ENCODE data around the gene MRPL36. TPM values are rescaled to one million over a fixed set of nuclear protein-coding genes. Genes with fewer than 3 reads are reported as not detected.
"Not testable (repeated sequence)": the region's sequence is repeated elsewhere in the genome, so short reads cannot be mapped to it uniquely, and the experiment has no call there.

MRPL36 gene
- total RNA-seq, 1 donor from 2014 or later, result 65.5 TPM

DNA sequence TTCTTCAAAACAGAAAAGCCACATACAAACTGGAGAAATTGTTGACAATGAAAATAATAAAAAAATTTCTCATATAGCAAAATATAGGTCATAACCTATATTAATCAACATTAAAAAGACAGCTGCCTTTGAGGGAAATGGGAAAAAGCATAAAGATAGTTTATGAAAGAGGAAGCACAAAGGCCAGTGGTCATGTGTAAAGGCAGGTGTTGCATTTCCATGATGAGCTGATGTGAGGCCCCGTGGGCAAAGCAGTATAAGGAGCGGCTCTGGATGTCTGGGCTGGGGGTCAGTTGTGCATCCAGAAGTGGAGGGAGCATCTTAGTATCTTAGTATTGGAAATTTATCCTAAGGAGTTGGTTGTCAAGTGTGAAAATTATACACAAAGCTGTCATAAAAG lies 19.8 kb upstream of the MRPL36 start:
- ATAC-seq (ENCODE audit: poor library complexity) (no peak), DNase-seq (no peak)
- intact Hi-C loops (cut with DNase I), result no loop called here

DNA sequence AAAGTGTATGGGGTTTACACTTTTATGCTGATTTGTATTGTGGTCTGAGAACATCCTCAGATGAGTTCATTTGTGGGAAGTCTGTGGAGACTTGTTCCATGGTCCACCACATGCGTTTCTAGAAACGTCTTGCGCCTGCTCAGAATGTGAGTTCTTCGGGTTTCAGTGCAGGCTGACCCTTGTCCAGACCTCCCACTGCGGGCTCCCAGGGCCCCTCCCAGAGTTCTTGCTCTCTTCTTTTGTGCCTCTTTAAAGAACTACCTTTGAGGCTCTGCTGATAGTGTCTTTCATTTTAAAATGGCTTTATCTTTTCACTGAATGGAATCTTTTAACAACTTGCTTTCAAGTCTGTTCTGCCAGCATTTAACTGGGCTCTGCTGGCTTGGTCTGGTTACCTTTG lies 19.1 kb upstream of the MRPL36 start:
- DNase-seq (no peak), ATAC-seq (ENCODE audit: poor library complexity) (no peak)
- intact Hi-C loops (cut with DNase I), result no loop called here

DNA sequence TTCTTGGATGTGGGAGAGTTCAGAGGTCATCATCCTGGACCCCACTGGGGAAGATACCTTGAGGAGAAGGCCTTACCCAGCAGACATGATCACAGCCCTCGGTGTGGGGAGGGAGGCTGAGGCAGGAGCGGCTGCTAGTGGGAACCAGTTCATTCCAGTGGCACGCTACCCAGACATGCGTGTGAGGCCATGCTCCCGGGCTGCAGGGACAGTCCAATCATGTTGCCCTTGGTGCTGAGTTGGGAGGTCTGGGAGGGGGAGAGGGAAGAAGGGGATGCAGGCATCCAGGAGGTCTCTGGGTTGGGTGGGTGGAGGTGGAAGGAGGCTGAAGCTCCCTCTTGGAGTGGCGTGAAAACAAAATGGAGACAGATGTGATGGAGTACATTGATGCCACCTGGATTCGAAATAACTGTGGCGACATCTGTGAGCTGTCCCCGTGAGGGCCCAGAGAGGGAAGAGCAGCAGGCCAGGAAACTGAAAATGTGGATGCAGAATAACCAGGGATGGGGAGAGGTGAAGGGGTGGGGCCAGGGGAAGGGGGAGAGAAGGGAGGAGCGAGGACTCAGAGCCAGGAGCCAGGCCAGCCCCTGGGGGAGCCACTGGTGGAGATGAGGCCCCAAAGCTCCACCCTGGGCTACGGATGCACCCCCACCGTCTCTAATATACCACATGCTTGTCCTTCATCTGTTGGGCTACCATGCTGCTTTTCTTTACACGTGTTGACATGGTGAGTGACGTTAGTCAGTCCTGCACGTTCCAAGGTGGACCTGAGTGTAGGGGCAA lies 17.8 kb upstream of the MRPL36 start:
- intact Hi-C loops (cut with DNase I), result no loop called here
- no peak for DNase-seq
- ATAC-seq (ENCODE audit: poor library complexity), result no peak

DNA sequence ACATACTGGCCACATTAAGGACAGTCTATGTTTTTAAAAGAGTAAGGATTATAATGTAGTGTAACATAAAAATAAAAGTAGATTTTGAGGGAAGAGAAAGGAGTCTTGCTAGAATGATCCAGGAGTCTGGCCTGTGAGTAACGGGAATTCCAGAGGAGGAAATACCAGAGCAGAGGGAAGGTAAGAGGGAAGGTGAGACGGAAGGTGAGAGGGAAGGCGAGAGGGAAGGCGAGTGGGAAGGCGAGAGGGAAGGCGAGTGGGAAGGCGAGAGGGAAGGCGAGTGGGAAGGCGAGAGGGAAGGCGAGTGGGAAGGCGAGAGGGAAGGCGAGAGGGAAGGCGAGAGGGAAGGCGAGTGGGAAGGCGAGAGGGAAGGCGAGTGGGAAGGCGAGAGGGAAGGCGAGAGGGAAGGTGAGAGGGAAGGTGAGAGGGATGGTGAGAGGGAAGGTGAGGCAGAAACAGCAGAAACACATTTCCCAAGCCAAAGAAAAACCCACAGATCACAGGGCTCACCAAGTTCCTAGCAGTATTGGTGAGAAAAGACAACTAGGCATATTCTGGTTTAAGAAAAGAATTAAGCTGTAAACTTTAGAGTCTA lies 17.0 kb upstream of the MRPL36 start:
- intact Hi-C loops (cut with DNase I); DNase-seq; ATAC-seq (ENCODE audit: poor library complexity): not testable (repeated sequence)

DNA sequence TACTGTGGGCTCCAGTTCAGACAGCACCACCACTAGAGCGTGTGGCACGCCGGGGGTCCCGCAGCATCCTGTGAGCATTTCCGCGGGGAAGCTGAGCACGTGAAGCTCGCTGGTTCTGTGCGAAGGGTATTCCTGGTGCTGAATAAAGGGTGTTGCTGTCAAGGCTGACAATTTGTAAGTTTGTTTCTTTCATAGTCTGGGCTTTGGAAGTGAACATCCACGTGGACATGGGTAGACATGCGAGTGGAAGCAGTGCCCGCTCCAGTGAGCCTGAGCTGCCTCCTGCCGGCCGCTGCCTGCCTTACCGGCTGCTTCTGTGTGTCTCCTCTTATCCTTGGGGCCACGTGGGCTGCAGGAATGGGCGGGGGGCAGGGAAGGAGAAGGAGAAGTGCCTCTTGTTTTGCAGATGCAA lies 16.2 kb upstream of the MRPL36 start:
- ATAC-seq (ENCODE audit: poor library complexity), result no peak
- intact Hi-C loops (cut with DNase I), result no loop called here
- no peak for DNase-seq

DNA sequence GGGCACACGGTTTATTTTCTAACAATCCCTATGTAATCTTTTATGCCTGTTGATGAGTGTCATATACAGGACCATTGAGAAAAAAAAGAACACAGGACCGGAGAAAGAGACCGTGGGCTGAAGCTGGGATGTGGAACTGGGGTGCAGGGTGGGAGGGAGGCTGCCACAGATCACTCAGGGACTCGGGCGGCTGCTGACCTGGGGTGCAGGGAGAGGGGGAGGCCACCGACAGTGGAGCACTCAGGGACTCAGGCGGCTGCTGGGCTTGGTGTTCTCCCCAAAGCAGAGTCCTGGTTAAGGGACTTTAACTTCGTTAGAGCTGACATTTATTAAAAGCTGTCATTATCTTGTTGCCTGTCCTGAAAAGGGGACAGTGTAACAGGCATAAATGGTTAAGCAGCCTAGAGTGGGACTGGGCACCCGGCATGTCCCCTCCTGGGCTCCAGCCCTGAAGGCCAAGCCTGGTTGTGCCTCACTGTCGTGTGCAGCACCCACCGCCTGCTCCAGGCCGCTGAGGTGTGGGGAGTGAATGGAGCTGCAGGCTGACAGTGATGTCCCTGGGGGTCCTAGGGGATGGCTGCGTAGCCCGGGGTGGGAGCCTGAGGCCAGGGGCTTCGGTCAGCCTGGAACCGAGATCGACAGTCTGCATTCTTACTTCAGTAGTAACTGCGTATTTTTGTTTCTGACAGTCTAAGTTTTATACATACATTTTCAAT lies 15.6 kb upstream of the MRPL36 start:
- DNase-seq, result no peak
- intact Hi-C loops (cut with DNase I), result no loop called here
- ATAC-seq (ENCODE audit: poor library complexity), result no peak

DNA sequence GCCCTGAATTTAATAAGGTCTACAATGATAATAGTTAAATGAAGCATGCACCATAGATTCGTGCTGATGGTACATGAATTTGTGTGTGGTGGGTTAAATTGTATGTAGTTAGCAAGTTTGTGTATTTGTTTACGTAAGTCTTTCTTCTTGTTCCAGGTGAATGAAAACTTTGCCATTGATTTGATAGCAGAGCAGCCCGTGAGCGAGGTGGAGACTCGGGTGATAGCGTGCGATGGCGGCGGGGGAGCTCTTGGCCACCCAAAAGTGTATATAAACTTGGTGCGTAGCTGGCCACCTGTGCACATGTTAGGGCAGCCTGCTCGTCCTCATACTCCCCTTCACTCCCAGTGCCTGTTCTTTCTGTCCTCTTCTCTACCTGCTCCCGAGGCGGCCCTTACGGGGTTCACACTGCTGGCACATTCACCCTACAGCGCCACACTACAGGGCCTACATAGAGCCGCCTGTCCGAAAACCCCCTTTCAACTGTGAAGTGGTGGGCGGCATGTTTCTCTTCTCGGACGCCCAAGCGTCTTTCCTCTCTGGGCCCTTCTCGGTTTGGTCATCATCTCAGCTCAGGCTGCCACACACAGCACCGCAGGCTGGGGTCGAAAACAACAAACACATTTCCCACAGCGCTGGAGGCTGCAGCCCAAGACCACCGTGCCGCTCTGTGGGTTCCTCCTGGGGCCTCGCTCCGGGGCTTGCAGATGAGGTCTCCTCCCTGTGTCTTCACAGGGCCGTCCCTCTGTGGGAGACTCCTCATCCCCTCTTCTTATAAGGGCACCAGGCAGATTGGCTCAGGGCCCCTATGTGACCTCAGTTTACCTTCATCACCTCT lies 14.8 kb upstream of the MRPL36 start:
- ATAC-seq (ENCODE audit: poor library complexity) (no peak), DNase-seq (no peak)
- intact Hi-C loops (cut with DNase I), result no loop called here

DNA sequence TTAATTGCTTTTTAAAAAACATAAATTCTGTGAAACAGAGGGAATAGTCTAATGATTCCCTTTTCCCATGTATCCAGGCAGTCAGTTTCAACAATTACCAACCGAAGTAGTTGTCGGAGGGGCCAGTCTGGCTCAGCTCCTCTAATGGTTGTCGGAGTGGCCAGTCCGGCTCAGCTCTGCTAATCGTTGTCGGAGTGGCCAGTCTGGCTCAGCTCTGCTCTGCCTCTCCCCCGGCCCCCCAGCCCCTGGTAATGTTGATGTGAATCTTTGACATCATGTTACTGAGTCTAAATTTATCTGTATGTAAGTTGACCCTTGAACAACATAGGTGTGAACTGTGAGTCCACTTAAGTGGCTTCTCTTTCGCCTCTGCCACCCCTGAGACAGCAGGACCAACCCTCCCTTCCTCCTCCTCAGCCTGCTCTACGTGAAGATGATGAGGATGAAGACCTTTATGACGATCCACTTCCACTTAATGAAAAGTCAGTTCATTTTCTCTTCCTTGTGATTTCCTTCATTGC lies 11.0 kb upstream of the MRPL36 start:
- no peak for ATAC-seq (ENCODE audit: poor library complexity)
- intact Hi-C loops (cut with DNase I), result no loop called here
- DNase-seq, result no peak

DNA sequence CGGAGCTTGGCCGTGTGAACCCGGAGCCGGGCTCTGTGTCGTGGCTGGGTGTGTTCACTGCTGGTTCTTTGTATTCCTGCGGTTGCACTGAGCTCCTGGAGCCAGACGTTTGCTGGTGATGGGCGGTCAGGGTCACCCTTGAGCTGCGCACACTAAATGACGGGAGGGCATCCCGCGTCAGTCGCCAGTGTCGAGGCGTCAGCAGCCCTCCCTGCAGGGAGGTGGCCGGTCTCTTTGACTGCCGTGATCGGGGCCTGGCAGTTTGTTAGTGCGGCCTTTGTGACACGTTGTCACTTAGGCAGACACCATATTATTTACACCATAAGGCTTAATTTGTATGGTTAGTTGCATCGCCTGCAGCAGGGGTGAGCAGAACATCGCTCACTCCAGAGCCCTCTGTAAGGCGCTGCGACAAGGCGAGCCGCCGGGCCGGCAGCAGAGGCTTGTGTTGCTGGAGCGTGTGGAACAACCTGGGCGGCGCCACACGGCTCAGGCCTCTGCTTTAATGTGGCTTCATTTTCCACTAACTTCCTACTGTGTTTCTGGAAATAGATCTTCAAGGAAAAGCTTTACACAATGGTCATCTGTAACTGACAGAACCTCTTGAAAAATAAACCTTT lies 9.9 kb upstream of the MRPL36 start:
- no peak for ATAC-seq (ENCODE audit: poor library complexity)
- DNase-seq, result peak; percentile 39
- intact Hi-C loops (cut with DNase I), result no loop called here

DNA sequence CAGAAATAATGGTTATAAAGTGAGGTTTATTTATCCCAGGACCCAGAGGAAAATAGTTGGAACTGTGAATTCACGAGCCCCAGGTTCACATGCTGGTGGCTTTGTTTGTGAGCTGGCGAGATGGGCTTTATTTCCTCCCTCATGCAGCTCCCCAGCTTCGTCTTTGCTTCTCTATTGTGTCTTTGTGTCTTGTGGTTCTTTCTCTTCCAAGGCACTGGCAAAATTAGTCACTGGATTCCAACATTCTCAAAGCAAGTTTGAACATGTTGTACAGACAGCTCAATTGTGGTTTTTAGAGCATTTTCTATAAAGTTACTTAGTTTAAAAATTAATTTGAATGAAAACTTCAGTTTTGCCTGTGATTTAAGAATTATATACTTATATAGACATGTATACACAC lies 8.8 kb upstream of the MRPL36 start:
- no peak for DNase-seq
- no peak for ATAC-seq (ENCODE audit: poor library complexity)
- intact Hi-C loops (cut with DNase I), result no loop called here

DNA sequence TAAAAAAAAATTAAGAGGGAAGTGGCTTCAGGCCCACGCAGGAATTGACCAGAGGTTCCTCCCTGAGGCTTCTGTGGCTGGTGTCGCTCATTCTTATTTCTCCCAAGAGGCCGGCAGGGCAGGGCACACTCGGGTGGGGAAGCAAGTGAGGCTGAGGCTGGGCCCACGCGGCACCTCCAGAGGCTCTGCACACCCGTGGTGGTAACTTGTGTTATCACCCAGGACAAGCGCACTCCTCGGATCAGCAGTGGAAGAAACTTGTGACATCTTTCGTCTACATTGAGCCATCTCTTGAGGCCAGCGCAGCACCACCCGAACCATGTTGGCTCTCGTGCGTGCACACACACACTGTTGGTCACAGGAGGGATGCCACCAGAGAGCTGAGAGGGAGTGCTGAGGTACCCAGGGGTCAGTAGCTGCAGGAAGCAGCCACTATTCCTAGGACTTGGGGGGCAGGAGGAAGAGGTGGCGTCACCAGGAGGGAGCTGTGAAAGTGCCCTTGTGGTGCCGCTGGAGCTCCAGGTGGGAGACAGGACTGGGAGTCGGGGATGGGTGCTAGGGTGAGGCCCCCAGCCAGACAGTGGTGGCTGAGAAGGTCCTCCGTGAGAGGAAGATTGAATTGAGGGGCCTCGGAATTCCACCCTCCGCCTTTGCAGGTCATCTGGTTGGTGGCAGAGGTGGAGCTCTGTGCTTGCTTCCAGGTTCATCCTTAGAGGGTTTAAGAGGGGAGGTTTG lies 8.0 kb upstream of the MRPL36 start:
- DNase-seq, result peak; percentile 20
- intact Hi-C loops (cut with DNase I), result no loop called here
- ATAC-seq (ENCODE audit: poor library complexity), result no peak

DNA sequence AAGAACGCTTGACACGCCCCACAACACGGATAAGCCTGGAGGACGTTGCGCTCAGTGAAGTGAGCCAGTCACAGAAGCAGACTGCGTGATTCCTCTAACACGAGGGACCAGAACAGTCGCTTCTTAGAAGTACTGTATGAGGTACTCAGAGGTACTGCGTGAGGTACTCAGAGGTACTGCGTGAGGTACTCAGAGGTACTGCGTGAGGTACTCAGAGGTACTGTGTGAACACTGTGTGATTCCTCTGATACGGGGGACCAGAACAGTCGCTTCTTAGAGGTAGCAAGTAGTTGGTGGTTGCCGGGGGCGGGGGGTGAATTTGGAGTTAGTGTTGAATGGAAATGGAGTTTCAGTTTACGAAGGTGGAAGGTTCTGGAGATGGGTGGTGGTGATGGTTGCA lies 7.3 kb upstream of the MRPL36 start:
- DNase-seq, result no peak
- intact Hi-C loops (cut with DNase I), result no loop called here
- no peak for ATAC-seq (ENCODE audit: poor library complexity)

DNA sequence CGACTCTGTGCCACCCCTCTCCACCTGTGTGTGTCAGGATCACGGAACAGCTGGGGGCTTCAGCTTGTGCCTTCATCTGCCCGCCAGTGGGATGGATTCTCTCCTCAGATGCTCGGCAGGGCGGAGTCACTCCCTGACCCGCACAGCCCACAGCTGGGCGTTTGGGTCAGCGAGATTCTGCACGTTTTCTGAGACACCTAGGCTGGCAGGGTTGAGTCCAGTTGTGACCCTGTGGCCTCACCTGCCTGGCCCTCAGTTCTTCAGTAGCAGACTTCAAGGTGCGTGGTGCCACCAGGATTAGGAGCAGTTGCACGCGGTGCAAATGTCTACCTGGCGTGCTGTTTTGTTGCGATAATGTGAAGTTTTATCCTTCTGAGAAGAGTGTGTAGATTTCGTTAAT lies 6.6 kb upstream of the MRPL36 start:
- DNase-seq, result no peak
- intact Hi-C loops (cut with DNase I), result no loop called here

DNA sequence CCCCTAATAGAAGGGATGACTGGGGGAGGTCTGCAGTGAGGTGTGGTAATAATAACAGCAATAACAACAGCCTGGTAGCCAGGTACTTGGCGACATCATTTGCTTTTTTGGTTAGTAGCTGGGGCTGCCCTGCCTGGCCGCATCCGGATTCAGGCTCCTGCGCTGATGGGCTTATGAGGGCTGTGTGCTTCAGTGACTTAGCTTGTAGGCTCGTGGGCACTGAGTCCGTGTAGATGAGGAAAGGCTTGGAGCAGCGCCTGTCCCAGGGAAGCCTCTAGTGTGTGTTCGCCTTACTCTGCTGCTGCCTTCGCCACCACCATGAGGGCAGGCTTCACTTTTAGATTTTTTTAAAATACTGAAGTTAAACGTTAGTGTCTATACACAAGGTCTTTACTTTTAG lies 6.1 kb upstream of the MRPL36 start:
- intact Hi-C loops (cut with DNase I), result no loop called here
- DNase-seq (no peak), ATAC-seq (ENCODE audit: poor library complexity) (no peak)

More for the DNA sequence above, 6.6 kb upstream of the MRPL36 start:
- ATAC-seq (ENCODE audit: poor library complexity), result no peak

DNA sequence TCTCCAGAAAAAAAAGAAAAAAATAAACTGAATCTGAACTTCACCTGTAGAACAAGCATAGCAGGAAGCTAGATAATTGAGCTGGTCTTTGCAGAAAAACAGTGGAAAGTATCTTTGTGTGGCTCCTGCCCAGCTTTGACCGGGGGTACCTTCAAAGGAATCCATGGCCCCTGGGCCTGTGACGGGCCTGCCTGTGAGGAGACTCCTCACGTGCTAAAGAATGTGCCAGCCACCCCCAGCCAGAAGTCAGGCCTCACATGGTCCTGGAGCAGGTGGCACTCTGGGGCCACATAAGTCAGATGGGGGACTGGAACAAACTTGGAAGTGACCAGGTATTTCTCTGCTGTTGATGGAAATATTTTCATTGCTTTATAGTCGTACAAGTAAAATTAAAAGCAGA lies 5.7 kb upstream of the MRPL36 start:
- DNase-seq (no peak), ATAC-seq (ENCODE audit: poor library complexity) (no peak)
- intact Hi-C loops (cut with DNase I), result no loop called here

DNA sequence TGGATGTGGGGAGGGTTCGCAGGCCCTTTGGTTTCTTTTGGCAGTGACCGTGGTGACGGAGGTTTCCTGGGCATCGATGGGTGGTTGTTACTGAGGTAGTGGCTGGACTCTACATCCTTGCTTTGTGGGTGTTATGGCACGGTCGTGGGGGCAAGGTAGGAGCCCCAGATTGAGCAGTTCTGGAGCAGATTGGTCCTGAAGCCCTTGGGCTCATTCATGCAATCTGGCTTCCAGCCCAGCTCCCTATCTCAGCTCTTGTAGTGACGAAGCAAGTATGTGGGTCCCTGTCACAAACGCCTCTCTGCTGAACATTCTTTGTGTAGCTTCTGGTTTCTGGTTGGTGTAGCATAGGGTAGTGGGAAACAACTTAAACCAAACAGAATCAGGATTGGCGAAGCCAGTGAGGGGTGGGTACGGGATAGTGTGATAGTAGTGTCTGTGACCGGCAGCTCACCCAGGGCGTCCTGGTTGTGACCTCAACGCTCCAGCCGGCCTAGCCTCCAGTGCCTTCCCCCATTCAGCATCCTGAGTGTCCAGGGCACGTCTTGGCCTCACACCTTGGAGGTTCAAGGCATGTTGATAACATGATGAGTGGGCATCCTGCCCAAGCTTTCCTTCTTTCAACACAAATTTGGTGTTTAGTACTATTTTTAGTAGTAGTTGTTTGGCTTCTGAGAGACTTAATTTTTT lies 4.5 kb upstream of the MRPL36 start:
- ATAC-seq (ENCODE audit: poor library complexity) (peak; percentile 13), DNase-seq (peak; percentile 47)
- intact Hi-C loops (cut with DNase I), result loop anchor here (5.0 kb wide), 1 partner anchor 143 kb away; no protein-coding TSS in a partner anchor

DNA sequence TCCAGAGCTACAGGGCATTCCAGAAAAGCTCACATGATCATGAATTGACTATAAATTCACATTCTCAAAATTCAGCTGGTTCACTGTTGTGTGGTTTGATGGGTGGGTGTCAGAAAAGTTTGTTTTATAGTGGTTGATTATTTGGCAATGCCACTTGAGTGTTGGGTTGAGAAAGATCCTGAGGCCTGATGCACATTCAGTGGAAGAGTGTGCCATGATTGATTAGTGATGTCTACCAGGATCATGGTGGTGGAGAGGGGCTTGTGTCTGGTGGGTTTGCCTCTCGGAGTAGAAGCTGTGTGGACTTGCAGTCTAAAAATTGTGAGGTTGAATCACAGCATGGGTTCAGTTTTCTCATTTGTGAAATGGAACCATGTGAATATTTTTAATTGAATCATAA lies 3.6 kb upstream of the MRPL36 start:
- intact Hi-C loops (cut with DNase I), result loop anchor here (5.0 kb wide), 1 partner anchor 144 kb away; no protein-coding TSS in a partner anchor

More for the DNA sequence above, 3.6 kb upstream of the MRPL36 start:
- ATAC-seq (ENCODE audit: poor library complexity) (no peak), DNase-seq (no peak)
